ENCODE data around the gene IFRD1.

GRCh38 chr7:112510743-112511110 is 60.5 kb downstream of the IFRD1 start:
- TF ChIP-seq EZH2 (IDR thresholded peaks at IDR 0.05; ENCODE audit: borderline replicate concordance, low read depth, low read length, severe bottlenecking) (no peak), CTCF (IDR thresholded peaks at IDR 0.05; ENCODE audit: extremely low read depth in 1 of 2, insufficient read depth in 1 of 2, low read depth in 1 of 2, low read length in 2 of 2) (no peak), POLR2A (IDR thresholded peaks at IDR 0.05; ENCODE audit: low read depth, low read length) (no peak), POLR2AphosphoS5 (IDR thresholded peaks at IDR 0.05; ENCODE audit: insufficient read depth, low read depth, low read length) (no peak)
- TF ChIP-seq, protein P1, sequence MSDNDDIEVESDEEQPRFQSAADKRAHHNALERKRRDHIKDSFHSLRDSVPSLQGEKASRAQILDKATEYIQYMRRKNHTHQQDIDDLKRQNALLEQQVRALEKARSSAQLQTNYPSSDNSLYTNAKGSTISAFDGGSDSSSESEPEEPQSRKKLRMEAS (IDR thresholded peaks at IDR 0.05; ENCODE audit: insufficient read depth, insufficient read length): no peak
